ENCODE data around the gene ADORA2B.

DNA sequence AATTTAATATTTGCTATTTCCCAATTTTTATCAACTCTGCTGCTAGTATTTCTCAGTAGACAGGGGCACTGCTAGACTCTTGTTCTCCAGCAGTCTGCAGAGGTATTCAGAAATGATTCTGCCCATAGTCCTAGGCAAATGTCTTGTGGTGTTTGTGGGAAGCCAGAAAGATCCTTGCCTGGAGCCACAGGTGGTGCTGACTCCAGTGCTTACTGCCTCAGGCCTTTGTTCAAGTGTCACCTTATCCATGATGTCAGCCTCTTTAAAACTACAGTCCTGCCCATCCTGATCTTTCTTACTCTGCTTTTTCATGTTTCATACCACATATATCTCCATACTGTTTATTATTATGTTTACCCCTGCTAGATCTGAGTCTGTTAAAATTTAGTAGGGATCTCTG is 28.1 kb downstream of the ADORA2B start:
- TF ChIP-seq, protein P1, sequence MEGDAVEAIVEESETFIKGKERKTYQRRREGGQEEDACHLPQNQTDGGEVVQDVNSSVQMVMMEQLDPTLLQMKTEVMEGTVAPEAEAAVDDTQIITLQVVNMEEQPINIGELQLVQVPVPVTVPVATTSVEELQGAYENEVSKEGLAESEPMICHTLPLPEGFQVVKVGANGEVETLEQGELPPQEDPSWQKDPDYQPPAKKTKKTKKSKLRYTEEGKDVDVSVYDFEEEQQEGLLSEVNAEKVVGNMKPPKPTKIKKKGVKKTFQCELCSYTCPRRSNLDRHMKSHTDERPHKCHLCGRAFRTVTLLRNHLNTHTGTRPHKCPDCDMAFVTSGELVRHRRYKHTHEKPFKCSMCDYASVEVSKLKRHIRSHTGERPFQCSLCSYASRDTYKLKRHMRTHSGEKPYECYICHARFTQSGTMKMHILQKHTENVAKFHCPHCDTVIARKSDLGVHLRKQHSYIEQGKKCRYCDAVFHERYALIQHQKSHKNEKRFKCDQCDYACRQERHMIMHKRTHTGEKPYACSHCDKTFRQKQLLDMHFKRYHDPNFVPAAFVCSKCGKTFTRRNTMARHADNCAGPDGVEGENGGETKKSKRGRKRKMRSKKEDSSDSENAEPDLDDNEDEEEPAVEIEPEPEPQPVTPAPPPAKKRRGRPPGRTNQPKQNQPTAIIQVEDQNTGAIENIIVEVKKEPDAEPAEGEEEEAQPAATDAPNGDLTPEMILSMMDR (IDR thresholded peaks at IDR 0.05), result no peak
- TF ChIP-seq POLR2A (IDR thresholded peaks at IDR 0.05) (no peak), EP300 (IDR thresholded peaks at IDR 0.05) (no peak)
